Measurements from ENCODE around the gene EP400.
"Not testable (repeated sequence)": the region's sequence is repeated elsewhere in the genome, so short reads cannot be mapped to it uniquely, and the experiment has no call there.

The EP400 gene

GRCh38 chr12:132047630-132048029 is 97.9 kb downstream of the EP400 start:
- DNase-seq = not testable (repeated sequence)

- no peak for DNase-seq
Observed at GRCh38 chr12:132049442-132049841, 99.7 kb downstream of the EP400 start.

- no peak for DNase-seq
Observed at GRCh38 chr12:132049876-132050275, 100.1 kb downstream of the EP400 start.

- peak; percentile 40 for DNase-seq
Observed at GRCh38 chr12:132051718-132052117, 102.0 kb downstream of the EP400 start.

GRCh38 chr12:132052196-132052932 is 102.6 kb downstream of the EP400 start:
- no peak for DNase-seq

- no peak for DNase-seq
Observed at GRCh38 chr12:132053338-132054330, 103.9 kb downstream of the EP400 start.

- DNase-seq = no peak
Observed at GRCh38 chr12:132054983-132055382, 105.2 kb downstream of the EP400 start.

GRCh38 chr12:132055535-132056096 is 105.9 kb downstream of the EP400 start:
- DNase-seq = no peak

GRCh38 chr12:132056320-132056719 is 106.6 kb downstream of the EP400 start:
- no peak for DNase-seq

GRCh38 chr12:132056951-132057350 is 107.2 kb downstream of the EP400 start:
- no peak for DNase-seq

- no peak for DNase-seq
Observed at GRCh38 chr12:132057691-132058090, 107.9 kb downstream of the EP400 start.

GRCh38 chr12:132061197-132061596 is 111.5 kb downstream of the EP400 start:
- no peak for DNase-seq

- no peak for DNase-seq
Observed at GRCh38 chr12:132061641-132062430, 112.1 kb downstream of the EP400 start.

- no peak for DNase-seq
Observed at GRCh38 chr12:132062481-132062880, 112.7 kb downstream of the EP400 start.

GRCh38 chr12:132063491-132063890 is 113.7 kb downstream of the EP400 start:
- DNase-seq = no peak

GRCh38 chr12:132064631-132065030 is 114.9 kb downstream of the EP400 start:
- DNase-seq = no peak

- DNase-seq = no peak
Observed at GRCh38 chr12:132065203-132065602, 115.5 kb downstream of the EP400 start.

- no peak for DNase-seq
Observed at GRCh38 chr12:132065609-132066344, 116.0 kb downstream of the EP400 start.

GRCh38 chr12:132066345-132066685 is 116.6 kb downstream of the EP400 start:
- no peak for DNase-seq

- DNase-seq = no peak
Observed at GRCh38 chr12:132066749-132067148, 117.0 kb downstream of the EP400 start.

- DNase-seq = no peak
Observed at GRCh38 chr12:132067182-132067581, 117.4 kb downstream of the EP400 start.

- no peak for DNase-seq
Observed at GRCh38 chr12:132068250-132068649, 118.5 kb downstream of the EP400 start.
